ENCODE measurements around the gene PAX7.

The PAX7 gene

GRCh38 chr1:18629659-18630510, 761 bp upstream of the PAX7 start:
- Histone ChIP-seq H3K27me3 (peaks cover 100% of the 10 kb centered on the region), H3K36me3 (no peaks in the 10 kb centered on the region), H3K4me1 (ENCODE audit: control insufficient read depth in 1 of 2, insufficient read depth in 1 of 2, low read depth in 1 of 2, low read length in 1 of 2) (no peaks in the 10 kb centered on the region), H3K4me3 (ENCODE audit: low read depth in 1 of 2, low read length in 1 of 2) (no peak overlapping the region), H3K27ac (no peak overlapping the region), H3K9me3 (no peaks in the 10 kb centered on the region)
- no peak for TF ChIP-seq CTCF (IDR thresholded peaks at IDR 0.05)

GRCh38 chr1:18631496-18632217, 1.0 kb downstream of the PAX7 start:
- H3K27ac ChIP-seq: no peak overlapping the region
- no peaks in the 10 kb centered on the region for H3K9me3 ChIP-seq
- H3K36me3 ChIP-seq: no peaks in the 10 kb centered on the region
- H3K4me3 ChIP-seq (ENCODE audit: low read depth in 1 of 2, low read length in 1 of 2): no peak overlapping the region
- peaks cover 100% of the 10 kb centered on the region for H3K27me3 ChIP-seq
- H3K4me1 ChIP-seq (ENCODE audit: control insufficient read depth in 1 of 2, insufficient read depth in 1 of 2, low read depth in 1 of 2, low read length in 1 of 2): no peaks in the 10 kb centered on the region
- TF ChIP-seq CTCF (IDR thresholded peaks at IDR 0.05): no peak

- H3K27me3 ChIP-seq: peaks cover 100% of the 10 kb centered on the region
- H3K4me3 ChIP-seq (ENCODE audit: low read depth in 1 of 2, low read length in 1 of 2): no peak overlapping the region
- no peak overlapping the region for H3K27ac ChIP-seq
- no peak for TF ChIP-seq CTCF (IDR thresholded peaks at IDR 0.05)
- H3K36me3 ChIP-seq: no peaks in the 10 kb centered on the region
- no peaks in the 10 kb centered on the region for H3K9me3 ChIP-seq
- no peaks in the 10 kb centered on the region for H3K4me1 ChIP-seq (ENCODE audit: control insufficient read depth in 1 of 2, insufficient read depth in 1 of 2, low read depth in 1 of 2, low read length in 1 of 2)
Observed at GRCh38 chr1:18632218-18632588, 1.6 kb downstream of the PAX7 start.

- H3K36me3 ChIP-seq: no peaks in the 10 kb centered on the region
- no peaks in the 10 kb centered on the region for H3K9me3 ChIP-seq
- no peak overlapping the region for H3K27ac ChIP-seq
- H3K27me3 ChIP-seq: peaks cover 100% of the 10 kb centered on the region
- H3K4me3 ChIP-seq (ENCODE audit: low read depth in 1 of 2, low read length in 1 of 2): no peak overlapping the region
- H3K4me1 ChIP-seq (ENCODE audit: control insufficient read depth in 1 of 2, insufficient read depth in 1 of 2, low read depth in 1 of 2, low read length in 1 of 2): no peaks in the 10 kb centered on the region
- no peak for TF ChIP-seq CTCF (IDR thresholded peaks at IDR 0.05)
Observed at GRCh38 chr1:18632783-18633421, 2.3 kb downstream of the PAX7 start.

- Histone ChIP-seq H3K27me3 (peaks cover 100% of the 10 kb centered on the region), H3K36me3 (no peaks in the 10 kb centered on the region), H3K4me3 (ENCODE audit: low read depth in 1 of 2, low read length in 1 of 2) (no peak overlapping the region), H3K27ac (no peak overlapping the region), H3K4me1 (ENCODE audit: control insufficient read depth in 1 of 2, insufficient read depth in 1 of 2, low read depth in 1 of 2, low read length in 1 of 2) (no peaks in the 10 kb centered on the region), H3K9me3 (no peaks in the 10 kb centered on the region)
- TF ChIP-seq CTCF (IDR thresholded peaks at IDR 0.05): no peak
Observed at GRCh38 chr1:18633422-18634155, 2.9 kb downstream of the PAX7 start.
